NCI-H524 treated with DMSO at 0.1 percent for 48 hours (cell line): ENCODE measurements around the gene PRR30.

Experiments
- DNase-seq: peaks from one replicate; lab custom pipeline; 2025; lab: John Stamatoyannopoulos, UW

Gene PRR30

GRCh38 chr2:27154488-27154887 lies 15.3 kb upstream of the PRR30 start:
- no peak for DNase-seq

GRCh38 chr2:27152796-27153464 lies 13.7 kb upstream of the PRR30 start:
- no peak for DNase-seq

DNA sequence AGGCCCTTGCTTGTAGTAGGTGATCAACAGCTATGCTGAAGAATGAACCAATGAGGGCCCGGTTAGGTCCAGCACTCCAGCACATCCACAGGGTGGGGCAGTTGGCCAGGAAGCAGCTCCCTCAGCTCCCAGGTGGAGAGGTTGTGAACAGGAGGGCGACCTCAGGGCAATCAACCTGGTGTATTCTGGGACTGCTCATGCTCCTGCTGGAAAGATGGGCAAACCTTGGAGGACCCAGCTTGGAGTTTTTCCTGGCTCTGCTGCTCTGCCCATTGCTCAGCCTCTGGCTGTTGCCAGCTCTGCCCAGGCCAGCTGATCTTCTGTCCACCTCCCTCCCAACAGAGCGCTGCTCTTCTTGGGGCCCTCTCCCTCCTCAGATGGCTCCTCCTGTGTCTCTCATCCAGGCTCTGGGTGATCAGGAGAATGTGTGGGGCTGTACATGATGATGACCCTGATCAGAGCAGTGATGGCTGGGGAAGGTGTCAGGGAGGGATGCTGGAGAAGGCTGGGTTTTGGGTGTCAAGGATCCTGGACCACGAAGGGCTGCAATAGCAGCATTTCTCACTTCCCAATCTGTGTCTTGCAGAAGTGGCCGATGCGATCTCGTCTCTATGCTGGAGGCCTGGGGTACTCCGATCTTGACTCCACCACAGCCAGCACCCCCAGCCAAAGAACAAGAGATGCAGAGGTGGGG lies 13.0 kb upstream of the PRR30 start:
- DNase-seq: no peak

DNA sequence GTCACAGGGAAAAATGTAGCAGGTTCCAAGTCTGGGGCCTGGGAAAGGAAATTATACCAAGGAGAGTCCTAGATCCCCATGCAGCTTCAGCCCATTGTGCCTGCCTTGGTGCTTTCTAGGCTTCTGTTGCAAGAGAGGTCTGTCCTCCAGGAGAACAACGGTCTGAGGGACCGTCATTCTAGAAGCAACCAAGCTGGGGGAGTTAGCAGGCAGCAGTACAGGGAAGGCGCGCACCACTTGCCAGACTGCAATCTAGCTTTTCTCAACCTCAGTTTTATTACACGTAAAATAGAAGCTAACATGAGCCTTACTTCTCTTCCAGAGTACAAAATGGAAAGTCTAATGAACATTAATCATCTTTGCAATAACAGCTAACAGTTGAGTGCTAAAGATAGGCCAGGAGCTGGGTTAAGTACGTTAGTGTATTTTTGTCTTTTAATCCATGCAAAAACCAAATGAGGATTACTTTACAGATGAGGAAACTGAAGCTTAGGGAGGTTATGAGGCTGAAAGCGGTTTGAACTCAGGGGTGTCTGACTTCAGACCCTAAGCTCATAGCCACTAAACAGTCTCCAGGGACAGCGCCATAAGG lies 11.5 kb upstream of the PRR30 start:
- DNase-seq: no peak

GRCh38 chr2:27149570-27150405 lies 10.6 kb upstream of the PRR30 start:
- no peak for DNase-seq

GRCh38 chr2:27148801-27149439 lies 9.7 kb upstream of the PRR30 start, which contains the start of gene TCF23:
Gene TCF23 (plus strand): TSS chr2:27149004. CDS start chr2:27149134, 130 bp downstream.
- DNase-seq: no peak

DNA sequence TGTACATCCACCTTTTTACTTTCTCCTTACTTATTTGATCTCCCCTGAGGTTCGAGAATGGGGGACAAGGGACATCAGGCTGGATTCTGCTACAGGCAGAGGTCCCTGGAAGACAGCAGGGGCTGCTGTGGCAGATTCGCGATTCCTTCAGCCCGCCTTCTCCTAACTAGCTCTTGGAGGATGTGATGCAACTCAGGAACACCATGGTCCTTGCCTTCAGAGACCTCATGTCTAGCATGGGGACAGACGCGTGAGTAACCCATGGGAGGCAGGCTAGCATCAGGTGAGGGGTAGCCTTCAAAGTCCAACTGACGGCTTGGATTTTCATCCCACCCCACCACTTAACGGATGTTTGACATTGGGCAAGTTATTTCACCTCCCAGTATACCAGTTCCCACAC lies 8.7 kb upstream of the PRR30 start:
- DNase-seq: no peak

DNA sequence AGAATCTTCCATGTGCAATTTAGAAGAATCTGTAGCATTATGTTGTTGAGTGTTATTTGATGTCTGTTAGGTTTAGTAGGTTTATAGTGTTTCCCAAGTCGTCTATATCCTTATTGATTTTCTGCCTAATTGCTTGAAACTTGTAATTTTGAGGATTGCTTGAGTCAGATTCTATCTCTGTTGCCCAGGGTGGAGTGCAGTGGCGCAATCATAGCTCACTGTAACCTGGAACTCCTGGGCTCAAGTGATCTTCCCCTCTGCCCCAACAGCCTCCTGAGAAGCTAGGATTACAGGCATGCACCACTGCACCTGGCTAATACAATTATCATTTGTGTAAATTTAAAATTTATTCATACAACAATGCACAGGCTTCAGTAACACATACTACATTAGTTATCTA lies 6.5 kb upstream of the PRR30 start:
- DNase-seq: no peak

DNA sequence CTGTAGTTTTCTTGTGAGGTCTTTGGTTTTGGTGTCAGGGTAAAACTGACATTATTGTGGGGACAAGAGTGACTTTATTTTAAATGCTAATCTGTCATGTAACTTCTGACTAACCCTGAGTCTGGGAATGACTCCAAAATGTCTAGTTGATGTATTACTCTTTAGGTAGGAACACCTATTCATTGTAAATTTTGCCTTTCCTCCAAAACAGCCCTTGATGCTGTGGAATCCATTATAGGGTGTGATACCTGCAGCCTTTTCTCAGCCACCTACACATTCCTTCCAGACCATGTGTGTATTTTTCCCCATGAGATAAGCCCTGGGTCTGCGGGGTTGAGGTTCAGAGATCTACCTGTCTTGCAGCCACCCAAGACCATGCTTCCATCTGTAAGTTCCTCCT lies 4.1 kb upstream of the PRR30 start:
- DNase-seq: no peak

GRCh38 chr2:27138111-27138510 lies 1.1 kb downstream of the PRR30 start:
- no peak for DNase-seq

GRCh38 chr2:27137322-27137935 lies 1.8 kb downstream of the PRR30 start:
- no peak for DNase-seq

GRCh38 chr2:27136751-27137150 lies 2.5 kb downstream of the PRR30 start:
- DNase-seq: no peak

DNA sequence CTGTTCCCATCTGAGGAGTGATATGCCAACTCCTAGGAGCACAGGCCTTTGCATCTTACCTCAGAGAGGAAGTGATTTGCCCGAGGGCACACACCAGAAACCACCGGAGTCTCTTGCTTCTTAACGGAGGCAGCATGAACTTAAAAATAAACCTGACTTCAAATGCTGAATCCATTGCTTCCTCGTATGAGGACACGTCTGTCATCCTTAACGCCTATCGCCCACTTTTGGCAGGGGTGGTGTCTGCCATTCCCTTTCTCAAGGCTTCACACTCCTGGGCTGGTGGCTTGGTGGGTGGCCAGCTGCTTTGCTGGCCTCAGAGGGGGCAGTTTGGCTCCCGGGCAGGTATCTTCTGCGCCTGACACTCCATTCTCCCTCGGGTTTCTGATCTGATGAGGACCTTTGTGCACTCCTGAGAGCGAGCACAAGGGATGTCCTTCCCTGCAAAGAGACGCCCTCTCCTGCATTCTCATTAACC lies 3.7 kb downstream of the PRR30 start:
- DNase-seq: no peak

DNA sequence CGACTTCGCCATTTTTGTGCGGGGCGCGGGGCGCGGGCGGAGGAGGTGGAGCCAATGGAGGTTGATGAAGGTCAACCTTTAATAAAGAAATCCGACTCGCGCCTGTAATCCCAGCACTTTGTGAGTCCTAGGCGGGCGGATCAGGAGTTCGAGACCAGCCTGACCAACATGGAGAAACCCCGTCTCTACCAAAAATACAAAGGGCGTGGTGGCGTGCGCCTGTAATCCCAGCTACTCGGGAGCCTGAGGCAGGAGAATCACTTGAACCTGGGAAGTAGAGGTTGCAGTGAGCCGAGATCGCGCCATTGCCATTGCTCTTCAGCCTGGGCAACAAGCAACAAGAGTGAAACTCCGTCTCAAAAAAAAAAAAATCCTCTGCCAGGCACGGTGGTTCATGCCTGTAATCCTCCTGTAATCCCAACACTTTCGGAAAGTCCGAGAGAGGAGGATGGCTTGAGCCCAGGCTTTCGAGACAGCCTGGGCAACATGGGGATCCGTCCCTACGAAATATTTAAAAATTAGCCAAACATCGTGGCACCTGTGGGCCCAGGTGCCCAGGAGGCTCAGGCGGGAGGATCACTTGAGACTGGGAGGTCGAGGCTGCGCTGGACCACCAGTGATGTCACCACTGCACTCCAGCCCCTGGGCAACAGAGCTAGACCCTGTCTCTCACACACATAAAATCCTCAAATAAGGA lies 4.3 kb downstream of the PRR30 start:
- no peak for DNase-seq

GRCh38 chr2:27133905-27134780 lies 5.1 kb downstream of the PRR30 start, which contains the start of gene PREB:
Gene PREB (minus strand): TSS chr2:27134636. CDS start chr2:27134421, 215 bp downstream.
- DNase-seq: peak; percentile 45

DNA sequence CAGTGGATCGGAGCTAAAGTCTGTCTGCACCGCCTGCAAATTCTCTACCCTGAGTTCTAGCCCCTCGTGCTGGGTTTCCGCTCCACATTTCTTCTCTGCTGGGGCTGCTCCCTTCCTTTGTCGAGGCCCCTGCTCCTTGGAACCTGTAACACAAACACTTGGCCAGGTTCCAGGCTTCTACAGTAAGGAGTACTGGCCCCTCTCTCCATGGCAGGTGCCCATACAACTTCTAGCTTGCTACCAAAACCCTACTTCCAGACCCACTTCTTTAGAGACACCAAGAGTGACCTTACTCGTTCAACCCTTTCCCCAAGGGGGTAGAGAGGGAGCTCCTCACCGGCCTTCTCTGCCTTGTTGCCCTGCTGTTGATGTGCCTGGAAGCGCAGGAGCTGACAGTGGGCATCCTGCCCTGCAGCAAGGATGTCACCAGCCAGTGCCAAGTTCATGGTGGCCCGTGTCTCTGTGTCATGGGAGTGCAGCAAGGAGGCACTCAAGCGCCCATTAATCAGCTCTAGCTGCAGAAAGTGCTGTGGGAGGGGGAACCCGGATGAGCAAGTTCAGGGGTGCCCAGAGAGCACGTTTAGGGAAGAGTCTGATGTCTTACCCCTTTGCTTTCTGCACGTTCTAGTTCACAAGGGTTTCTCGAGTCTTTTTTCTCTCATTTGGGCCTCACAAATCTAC lies 5.9 kb downstream of the PRR30 start:
- no peak for DNase-seq

DNA sequence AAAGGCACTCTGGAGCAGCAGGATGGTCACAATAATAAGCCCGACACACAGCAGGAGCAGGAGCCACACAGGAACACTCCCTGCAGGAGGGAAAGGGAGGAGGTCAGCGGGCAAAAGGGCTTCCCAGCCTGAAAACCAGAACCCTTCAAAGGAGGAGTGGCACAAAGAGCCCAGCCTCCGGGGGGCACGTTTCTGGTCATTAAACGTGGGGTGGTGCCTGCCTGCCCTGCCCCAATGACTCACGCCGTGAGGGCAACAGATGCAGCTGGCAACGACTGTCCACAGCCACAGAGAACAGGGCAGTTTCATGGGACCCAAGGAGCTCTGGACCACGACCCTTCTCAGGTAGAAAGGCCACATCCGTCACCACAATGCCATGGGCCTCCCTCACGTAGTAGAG lies 7.8 kb downstream of the PRR30 start:
- no peak for DNase-seq

- DNase-seq: no peak
Observed at GRCh38 chr2:27130396-27130795, 8.8 kb downstream of the PRR30 start.
